ENCODE measurements around the gene GPRC5C.

DNA sequence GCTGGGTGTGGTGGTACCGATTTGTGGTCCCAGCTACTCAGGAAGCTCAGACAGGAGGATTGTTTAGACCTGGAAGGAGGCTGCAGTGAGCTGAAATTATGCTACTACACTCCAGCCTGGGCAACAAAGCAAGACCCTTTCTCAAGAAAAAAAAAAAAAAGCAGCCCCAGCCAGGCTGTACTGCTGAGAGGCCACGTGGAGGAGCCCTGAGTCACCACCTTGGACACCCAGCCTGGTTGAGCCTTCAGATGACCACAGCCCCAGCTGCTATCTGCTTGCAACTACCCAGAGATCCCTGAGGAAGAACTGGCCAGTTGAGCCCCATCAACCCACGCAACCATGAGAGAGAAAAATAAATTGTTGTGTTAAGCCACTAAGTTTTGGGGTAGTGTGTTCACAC lies 23.6 kb upstream of the GPRC5C start:
- TF ChIP-seq, protein P1, sequence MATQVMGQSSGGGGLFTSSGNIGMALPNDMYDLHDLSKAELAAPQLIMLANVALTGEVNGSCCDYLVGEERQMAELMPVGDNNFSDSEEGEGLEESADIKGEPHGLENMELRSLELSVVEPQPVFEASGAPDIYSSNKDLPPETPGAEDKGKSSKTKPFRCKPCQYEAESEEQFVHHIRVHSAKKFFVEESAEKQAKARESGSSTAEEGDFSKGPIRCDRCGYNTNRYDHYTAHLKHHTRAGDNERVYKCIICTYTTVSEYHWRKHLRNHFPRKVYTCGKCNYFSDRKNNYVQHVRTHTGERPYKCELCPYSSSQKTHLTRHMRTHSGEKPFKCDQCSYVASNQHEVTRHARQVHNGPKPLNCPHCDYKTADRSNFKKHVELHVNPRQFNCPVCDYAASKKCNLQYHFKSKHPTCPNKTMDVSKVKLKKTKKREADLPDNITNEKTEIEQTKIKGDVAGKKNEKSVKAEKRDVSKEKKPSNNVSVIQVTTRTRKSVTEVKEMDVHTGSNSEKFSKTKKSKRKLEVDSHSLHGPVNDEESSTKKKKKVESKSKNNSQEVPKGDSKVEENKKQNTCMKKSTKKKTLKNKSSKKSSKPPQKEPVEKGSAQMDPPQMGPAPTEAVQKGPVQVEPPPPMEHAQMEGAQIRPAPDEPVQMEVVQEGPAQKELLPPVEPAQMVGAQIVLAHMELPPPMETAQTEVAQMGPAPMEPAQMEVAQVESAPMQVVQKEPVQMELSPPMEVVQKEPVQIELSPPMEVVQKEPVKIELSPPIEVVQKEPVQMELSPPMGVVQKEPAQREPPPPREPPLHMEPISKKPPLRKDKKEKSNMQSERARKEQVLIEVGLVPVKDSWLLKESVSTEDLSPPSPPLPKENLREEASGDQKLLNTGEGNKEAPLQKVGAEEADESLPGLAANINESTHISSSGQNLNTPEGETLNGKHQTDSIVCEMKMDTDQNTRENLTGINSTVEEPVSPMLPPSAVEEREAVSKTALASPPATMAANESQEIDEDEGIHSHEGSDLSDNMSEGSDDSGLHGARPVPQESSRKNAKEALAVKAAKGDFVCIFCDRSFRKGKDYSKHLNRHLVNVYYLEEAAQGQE (IDR thresholded peaks at IDR 0.05) = no peak
- TF ChIP-seq, protein P2, sequence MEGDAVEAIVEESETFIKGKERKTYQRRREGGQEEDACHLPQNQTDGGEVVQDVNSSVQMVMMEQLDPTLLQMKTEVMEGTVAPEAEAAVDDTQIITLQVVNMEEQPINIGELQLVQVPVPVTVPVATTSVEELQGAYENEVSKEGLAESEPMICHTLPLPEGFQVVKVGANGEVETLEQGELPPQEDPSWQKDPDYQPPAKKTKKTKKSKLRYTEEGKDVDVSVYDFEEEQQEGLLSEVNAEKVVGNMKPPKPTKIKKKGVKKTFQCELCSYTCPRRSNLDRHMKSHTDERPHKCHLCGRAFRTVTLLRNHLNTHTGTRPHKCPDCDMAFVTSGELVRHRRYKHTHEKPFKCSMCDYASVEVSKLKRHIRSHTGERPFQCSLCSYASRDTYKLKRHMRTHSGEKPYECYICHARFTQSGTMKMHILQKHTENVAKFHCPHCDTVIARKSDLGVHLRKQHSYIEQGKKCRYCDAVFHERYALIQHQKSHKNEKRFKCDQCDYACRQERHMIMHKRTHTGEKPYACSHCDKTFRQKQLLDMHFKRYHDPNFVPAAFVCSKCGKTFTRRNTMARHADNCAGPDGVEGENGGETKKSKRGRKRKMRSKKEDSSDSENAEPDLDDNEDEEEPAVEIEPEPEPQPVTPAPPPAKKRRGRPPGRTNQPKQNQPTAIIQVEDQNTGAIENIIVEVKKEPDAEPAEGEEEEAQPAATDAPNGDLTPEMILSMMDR (IDR thresholded peaks at IDR 0.05) = peak; percentile 60
- no peak for TF ChIP-seq POLR2A (IDR thresholded peaks at IDR 0.05; ENCODE audit: low read length)
- TF ChIP-seq ZSCAN20 (CRISPR knock-in tag; IDR thresholded peaks at IDR 0.05) = no peak
- no peak for TF ChIP-seq RFX5 (IDR thresholded peaks at IDR 0.05)
- TF ChIP-seq BHLHE40 (IDR thresholded peaks at IDR 0.05; ENCODE audit: low read depth, low read length) = no peak
- TF ChIP-seq CEBPB (IDR thresholded peaks at IDR 0.05) = no peak
- TF ChIP-seq MAZ (IDR thresholded peaks at IDR 0.05; ENCODE audit: borderline replicate concordance, low read depth, low read length) = no peak
- TF ChIP-seq EP300 (IDR thresholded peaks at IDR 0.05) = no peak
- peak; percentile 77 to 79 for TF ChIP-seq RAD21 (conservative IDR thresholded peaks at IDR 0.05 in 1 of 2, IDR thresholded peaks at IDR 0.05 in 1 of 2)
